Stomach (tissue), 4 donors: ENCODE measurements around the gene STMN3.

Experiments used
- CTCF ChIP-seq, 7 experiments: fragments of 450-650 bp in 4 of 7; fragments of 200-600 bp in 3 of 7; sonication (generic) in 3 of 7; IDR thresholded peaks; one replicate each; pipeline ENCODE4 v1.5.1; 2016 to 2019; ENCODE audit warnings: antibody characterized with exemption in 7 of 7, control low read depth in 2 of 7, mild to moderate bottlenecking in 1 of 7
- POLR2AphosphoS5 ChIP-seq, 3 donors: sonication (generic); formaldehyde crosslinking; IDR thresholded peaks; one replicate each; pipeline ENCODE4 v1.6.1; 2016; ENCODE audit warnings: antibody characterized with exemption in 3 of 3

DNA sequence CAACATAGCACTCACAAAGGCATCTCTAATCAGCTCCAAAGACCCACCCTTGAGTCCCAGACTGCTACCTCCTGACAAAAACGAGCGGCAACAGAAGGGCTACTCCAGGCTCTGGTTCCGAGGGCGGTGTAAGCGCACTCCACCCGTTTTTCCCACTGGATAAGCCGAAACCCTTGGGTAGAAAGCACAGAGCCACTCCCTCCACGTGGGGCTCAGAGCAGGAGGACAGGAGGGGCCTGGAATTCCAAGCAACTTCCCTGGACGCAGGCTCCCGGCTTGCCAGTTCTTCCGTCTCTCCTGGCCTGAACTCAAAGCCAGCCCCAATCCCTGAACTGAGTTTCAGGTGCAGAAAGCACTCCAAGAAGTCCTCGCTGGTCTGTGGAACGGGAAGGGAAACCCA, 33.7 kb downstream of the STMN3 start:
- no peak for TF ChIP-seq POLR2AphosphoS5 (IDR thresholded peaks at IDR 0.05)
- TF ChIP-seq CTCF (IDR thresholded peaks at IDR 0.05): no peak
